Spleen (tissue), 7 donors: Measurements from ENCODE around the gene EYA2.

Experiments
- POLR2A ChIP-seq, 3 donors: fragments of 450-650 bp; IDR thresholded peaks; one replicate each; pipeline ENCODE4 v1.5.1; 2017; ENCODE audit warnings: antibody characterized with exemption in 3 of 3, mild to moderate bottlenecking in 1 of 3
- POLR2AphosphoS5 ChIP-seq, 3 donors: sonication (generic); formaldehyde crosslinking; IDR thresholded peaks; one replicate each; pipeline ENCODE4 v1.5.1; 2017; ENCODE audit warnings: antibody characterized with exemption in 3 of 3
- TF ChIP-seq, protein P1 (sequence below), 11 experiments: fragments of 200-600 bp in 7 of 11; fragments of 450-650 bp in 4 of 11; sonication (generic) in 4 of 11; IDR thresholded peaks in 8 of 11; conservative IDR thresholded peaks in 3 of 11; 1 replicate in 7 of 11; 2 replicates in 4 of 11; pipeline versions ENCODE4 v1.4.0 to v1.8.0; 2016 to 2021; ENCODE audit warnings: antibody characterized with exemption in 11 of 11, inconsistent platforms in 4 of 11, mild to moderate bottlenecking in 1 of 11
- donor health status: DM: no; HTN: no; CAD: no; lungs with moderate emphysema.
- donor health status: DM: no; HTN: no; CAD: no.
- donor health status: DM: no; HTN: no; CAD: no.

GRCh38 chr20:47127999-47128398 lies 233.4 kb downstream of the EYA2 start:
- TF ChIP-seq POLR2A (IDR thresholded peaks at IDR 0.05) (no peak), POLR2AphosphoS5 (IDR thresholded peaks at IDR 0.05) (no peak)
- TF ChIP-seq, protein P1, sequence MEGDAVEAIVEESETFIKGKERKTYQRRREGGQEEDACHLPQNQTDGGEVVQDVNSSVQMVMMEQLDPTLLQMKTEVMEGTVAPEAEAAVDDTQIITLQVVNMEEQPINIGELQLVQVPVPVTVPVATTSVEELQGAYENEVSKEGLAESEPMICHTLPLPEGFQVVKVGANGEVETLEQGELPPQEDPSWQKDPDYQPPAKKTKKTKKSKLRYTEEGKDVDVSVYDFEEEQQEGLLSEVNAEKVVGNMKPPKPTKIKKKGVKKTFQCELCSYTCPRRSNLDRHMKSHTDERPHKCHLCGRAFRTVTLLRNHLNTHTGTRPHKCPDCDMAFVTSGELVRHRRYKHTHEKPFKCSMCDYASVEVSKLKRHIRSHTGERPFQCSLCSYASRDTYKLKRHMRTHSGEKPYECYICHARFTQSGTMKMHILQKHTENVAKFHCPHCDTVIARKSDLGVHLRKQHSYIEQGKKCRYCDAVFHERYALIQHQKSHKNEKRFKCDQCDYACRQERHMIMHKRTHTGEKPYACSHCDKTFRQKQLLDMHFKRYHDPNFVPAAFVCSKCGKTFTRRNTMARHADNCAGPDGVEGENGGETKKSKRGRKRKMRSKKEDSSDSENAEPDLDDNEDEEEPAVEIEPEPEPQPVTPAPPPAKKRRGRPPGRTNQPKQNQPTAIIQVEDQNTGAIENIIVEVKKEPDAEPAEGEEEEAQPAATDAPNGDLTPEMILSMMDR (IDR thresholded peaks at IDR 0.05 in 8 of 11, conservative IDR thresholded peaks at IDR 0.05 in 3 of 11): no peak
